Activated CD8-positive, alpha-beta T cell treated with anti-CD3 and anti-CD28 coated beads, Interleukin-2, amount 10 ng/mL, durations not matched to agents 7 days and 5 days (primary cell): ENCODE results near the gene MAPK6. TPM values are rescaled to one million over a fixed set of nuclear protein-coding genes. Genes with fewer than 3 reads are reported as not detected.

Experiments
- ATAC-seq: fragments of 150-1000 bp; cut with Tn5 transposase; one replicate; pipeline ENCODE4 v1.10.0; 2021; ENCODE audit warnings: moderate library complexity
- CTCF ChIA-PET: fragments of 350-600 bp; sonication (Branson Sonifier 250); formaldehyde crosslinking; loops from one replicate; lab custom pipeline; 2021; ENCODE audit warnings: antibody characterized with exemption; lab: Charles Lee
- POLR2A ChIA-PET: fragments of 350-600 bp; sonication (Branson Sonifier 250); formaldehyde crosslinking; loops from one replicate; lab custom pipeline; 2021; ENCODE audit warnings: antibody characterized with exemption; lab: Charles Lee
- DNase-seq: peaks from one replicate; pipeline ENCODE4 v3.0.0-alpha.2; 2020
- H3K27ac Mint-ChIP-seq: one replicate; pipeline ENCODE4 v1.8.0; 2021; ENCODE audit warnings: mild to moderate bottlenecking, mixed read lengths
- H3K27me3 Mint-ChIP-seq: one replicate; pipeline ENCODE4 v1.8.0; 2021; ENCODE audit warnings: low read depth, mixed read lengths
- H3K36me3 Mint-ChIP-seq: one replicate; pipeline ENCODE4 v1.8.0; 2021; ENCODE audit warnings: low read depth, mixed read lengths
- H3K4me1 Mint-ChIP-seq: one replicate; pipeline ENCODE4 v1.8.0; 2021; ENCODE audit warnings: low read depth, mixed read lengths
- H3K4me3 Mint-ChIP-seq: one replicate; pipeline ENCODE4 v1.8.0; 2021; ENCODE audit warnings: mild to moderate bottlenecking, mixed read lengths
- H3K9me3 Mint-ChIP-seq: one replicate; pipeline ENCODE4 v1.8.0; 2022; ENCODE audit warnings: mixed read lengths; ENCODE audit not compliant: insufficient read depth
- total RNA-seq, 2 experiments: library from RNA; stranded (reverse); gene quantifications; one replicate each; pipeline ENCODE4 v1.2.3, GENCODE V29; 2021

The MAPK6 gene
- total RNA-seq, 2 experiments from 2014 or later, result 26.5 to 31.8 TPM

DNA sequence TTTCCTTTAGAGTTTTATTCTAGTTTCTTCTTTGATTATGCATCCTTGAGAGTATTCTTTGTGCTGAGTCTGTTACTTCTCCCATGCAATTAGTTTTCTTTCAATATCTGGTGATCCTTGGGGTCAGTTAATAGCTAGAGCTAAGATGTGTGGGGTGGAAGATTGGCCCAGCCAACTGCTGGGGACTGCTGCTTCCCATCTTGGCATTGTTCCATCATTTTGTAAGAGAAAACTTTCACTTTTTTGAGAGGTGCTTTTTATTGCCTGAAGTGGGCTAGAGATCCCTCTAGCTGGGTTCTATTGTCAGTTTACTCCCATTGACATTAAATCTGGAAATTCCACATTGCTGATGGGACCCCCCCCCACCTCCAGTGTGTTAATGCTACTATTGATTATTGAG, 78.2 kb downstream of the MAPK6 start:
- CTCF ChIA-PET, result interaction anchor here (1.3 to 1.7 kb wide), 2 partner anchors 18 to 42 kb away, joined by 3 to 6 read pairs; no protein-coding TSS in a partner anchor
- Mint-ChIP-seq H3K27me3 (peaks cover 16% of the 10 kb centered on the region), H3K27ac (no peak overlapping the region), H3K9me3 (no peaks in the 10 kb centered on the region), H3K36me3 (no peaks in the 10 kb centered on the region), H3K4me1 (no peaks in the 10 kb centered on the region), H3K4me3 (no peak overlapping the region)
- no peak for ATAC-seq
- POLR2A ChIA-PET, result no interaction called here
- DNase-seq, result no peak

DNA sequence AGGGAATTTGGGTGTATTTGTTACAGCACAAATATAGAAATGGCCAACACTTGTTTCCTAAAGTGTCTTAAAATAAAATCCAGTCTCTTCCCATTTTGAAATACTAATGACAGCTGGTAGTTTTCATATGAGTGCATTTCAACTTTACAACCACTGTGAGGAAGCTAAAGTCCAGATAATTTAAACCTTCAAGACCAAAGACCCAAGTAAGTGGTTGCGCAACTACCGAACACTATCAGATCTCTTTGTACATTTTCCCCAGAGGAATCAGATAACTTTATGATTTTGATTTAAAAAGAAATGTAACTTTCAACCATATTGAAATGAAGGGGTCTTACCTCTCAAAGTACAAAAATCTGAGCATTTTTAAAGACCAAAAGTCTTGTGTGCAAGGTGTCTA, 79.3 kb downstream of the MAPK6 start:
- CTCF ChIA-PET, result interaction anchor here (1.3 to 1.7 kb wide), 2 partner anchors 20 to 41 kb away, joined by 3 to 6 read pairs; no protein-coding TSS in a partner anchor
- Mint-ChIP-seq H3K36me3 (no peaks in the 10 kb centered on the region), H3K4me1 (no peaks in the 10 kb centered on the region), H3K27me3 (peaks cover 17% of the 10 kb centered on the region), H3K9me3 (no peaks in the 10 kb centered on the region), H3K4me3 (no peak overlapping the region), H3K27ac (no peak overlapping the region)
- ATAC-seq (no peak), DNase-seq (no peak)
- POLR2A ChIA-PET, result no interaction called here

DNA sequence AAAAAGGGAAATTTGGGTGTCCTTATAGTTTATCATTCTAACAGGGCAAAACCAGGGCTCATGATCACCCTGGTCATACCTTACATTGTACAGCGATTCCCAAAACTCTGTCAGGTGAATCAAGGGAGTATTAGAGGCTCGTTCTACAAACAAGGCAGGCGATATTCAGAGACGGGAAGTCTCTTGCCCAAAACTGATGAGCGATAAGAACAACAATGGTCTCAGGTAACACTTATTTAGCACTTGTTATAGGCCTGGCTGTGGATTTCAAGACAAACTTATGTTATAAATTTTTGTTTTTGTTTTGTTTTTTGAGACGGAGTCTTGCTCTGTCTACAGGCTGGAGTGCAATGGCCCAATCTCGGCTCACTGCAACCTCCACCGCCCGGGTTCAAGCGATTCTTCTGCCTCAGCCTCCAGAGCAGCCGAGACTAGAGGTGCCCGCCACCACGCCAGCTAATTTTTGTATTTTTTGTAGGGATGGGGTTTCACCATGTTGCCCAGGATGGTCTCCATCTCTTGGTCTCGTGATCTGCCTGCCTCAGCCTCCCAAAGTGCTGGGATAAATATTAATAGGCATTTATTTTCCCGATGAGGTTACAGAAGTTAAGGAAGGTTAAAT, 80.7 kb downstream of the MAPK6 start:
- DNase-seq (no peak), ATAC-seq (no peak)
- peaks cover 7% of the 10 kb centered on the region for H3K4me1 Mint-ChIP-seq
- no peaks in the 10 kb centered on the region for H3K9me3 Mint-ChIP-seq
- H3K27me3 Mint-ChIP-seq, result peaks cover 12% of the 10 kb centered on the region
- CTCF ChIA-PET, result no interaction called here
- H3K27ac Mint-ChIP-seq, result no peak overlapping the region
- no peaks in the 10 kb centered on the region for H3K36me3 Mint-ChIP-seq
- POLR2A ChIA-PET, result no interaction called here
- no peak overlapping the region for H3K4me3 Mint-ChIP-seq

DNA sequence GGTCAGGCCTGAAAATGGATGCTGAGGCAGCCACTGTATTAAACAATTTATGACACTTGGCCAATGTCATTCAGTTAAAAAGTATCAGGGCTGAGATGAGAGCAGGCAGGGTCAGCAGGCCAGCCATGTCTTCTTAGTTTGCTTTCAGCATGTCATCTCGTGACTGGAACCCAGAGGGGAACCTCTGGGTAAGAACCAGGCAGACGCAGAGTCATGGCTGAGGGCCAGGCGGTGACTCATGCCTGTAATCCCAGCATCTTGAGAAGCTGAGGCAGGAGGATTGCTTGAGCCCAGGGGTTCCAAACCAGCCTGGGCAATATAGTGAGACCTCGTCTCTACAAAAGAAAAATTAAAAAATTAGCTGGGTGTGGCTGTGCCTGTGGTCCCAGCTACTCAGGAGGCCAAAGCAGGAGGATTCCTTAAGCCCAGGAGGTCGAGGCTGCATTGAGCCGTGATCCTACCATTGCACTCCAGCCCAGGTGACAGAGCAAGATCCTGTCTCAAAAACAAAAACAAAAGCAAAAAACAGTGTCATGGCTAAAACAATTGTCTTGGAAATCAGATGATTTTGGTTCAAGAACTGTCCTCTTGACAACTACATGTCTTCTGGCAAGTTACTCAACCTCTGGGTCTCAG, 81.9 kb downstream of the MAPK6 start:
- ATAC-seq (no peak), DNase-seq (no peak)
- Mint-ChIP-seq H3K4me3 (no peak overlapping the region), H3K27ac (no peak overlapping the region), H3K27me3 (peaks cover 12% of the 10 kb centered on the region), H3K36me3 (no peaks in the 10 kb centered on the region), H3K9me3 (no peaks in the 10 kb centered on the region), H3K4me1 (peaks cover 7% of the 10 kb centered on the region)
- ChIA-PET CTCF (no interaction called here), POLR2A (no interaction called here)

DNA sequence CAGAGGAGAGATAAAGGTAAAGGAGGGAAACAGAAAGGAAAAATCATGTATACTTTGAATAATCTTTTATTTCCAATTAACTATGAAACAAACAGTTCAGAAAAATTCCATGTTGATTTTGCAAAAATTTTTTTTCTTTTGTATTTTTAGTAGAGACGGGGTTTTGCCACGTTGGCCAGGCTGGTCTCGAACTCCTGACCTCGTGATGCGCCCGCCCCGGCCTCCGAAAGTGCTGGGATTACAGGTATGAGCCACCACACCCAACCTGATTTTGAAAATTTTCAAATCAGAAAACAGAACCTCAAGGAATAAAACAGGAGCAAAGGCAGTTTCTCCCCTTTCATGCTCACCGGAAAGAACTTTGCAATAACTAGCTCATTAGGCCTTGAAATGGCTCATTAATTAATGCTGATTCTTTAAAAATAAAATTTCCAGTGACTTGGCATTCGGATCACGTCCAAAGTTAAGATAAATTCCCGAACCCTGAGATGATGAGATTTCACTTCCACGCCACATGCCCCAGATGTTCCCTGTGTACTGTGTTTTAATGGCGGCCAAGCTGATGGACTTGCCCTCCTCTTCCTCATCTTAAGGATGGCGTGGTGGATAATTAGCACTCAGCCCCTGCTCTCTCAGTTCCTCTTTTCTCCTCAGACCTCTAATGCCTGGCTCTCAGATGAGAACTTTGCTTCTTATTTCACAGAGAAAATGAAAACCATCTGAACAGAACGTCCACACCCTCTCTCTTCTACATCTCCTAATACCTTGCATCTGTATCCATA, 82.7 kb downstream of the MAPK6 start:
- Mint-ChIP-seq H3K4me1 (peaks cover 7% of the 10 kb centered on the region), H3K27ac (no peak overlapping the region), H3K9me3 (no peaks in the 10 kb centered on the region), H3K27me3 (peaks cover 12% of the 10 kb centered on the region), H3K4me3 (no peak overlapping the region), H3K36me3 (no peaks in the 10 kb centered on the region)
- CTCF ChIA-PET, result no interaction called here
- DNase-seq (no peak), ATAC-seq (no peak)
- POLR2A ChIA-PET, result no interaction called here

DNA sequence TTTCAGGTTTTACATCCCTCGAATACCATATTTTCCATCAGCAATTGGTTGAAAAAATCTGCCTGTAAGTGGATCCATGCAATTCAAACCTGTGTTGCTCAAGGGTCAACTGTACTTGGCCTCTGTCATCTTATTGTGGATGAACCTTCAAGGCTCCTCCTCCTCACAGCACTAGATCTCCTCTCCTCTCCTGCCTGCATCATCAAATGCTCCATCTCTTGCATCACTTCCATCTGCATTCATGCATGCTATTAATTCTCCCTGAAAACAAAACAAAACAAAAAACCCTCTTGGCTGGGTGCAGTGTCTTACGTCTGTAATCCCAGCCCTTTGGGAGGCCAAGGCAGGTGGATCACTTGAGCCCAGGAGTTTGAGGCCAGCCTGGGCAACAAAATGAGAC, 83.4 kb downstream of the MAPK6 start:
- no peak overlapping the region for H3K4me3 Mint-ChIP-seq
- ChIA-PET POLR2A (no interaction called here), CTCF (interaction anchor here (1.8 kb wide), 1 partner anchor 22 kb away, joined by 4 read pairs; no protein-coding TSS in a partner anchor)
- DNase-seq (no peak), ATAC-seq (no peak)
- H3K4me1 Mint-ChIP-seq, result peaks cover 7% of the 10 kb centered on the region
- H3K36me3 Mint-ChIP-seq, result no peaks in the 10 kb centered on the region
- H3K27ac Mint-ChIP-seq, result no peak overlapping the region
- no peaks in the 10 kb centered on the region for H3K9me3 Mint-ChIP-seq
- H3K27me3 Mint-ChIP-seq, result peaks cover 8% of the 10 kb centered on the region

DNA sequence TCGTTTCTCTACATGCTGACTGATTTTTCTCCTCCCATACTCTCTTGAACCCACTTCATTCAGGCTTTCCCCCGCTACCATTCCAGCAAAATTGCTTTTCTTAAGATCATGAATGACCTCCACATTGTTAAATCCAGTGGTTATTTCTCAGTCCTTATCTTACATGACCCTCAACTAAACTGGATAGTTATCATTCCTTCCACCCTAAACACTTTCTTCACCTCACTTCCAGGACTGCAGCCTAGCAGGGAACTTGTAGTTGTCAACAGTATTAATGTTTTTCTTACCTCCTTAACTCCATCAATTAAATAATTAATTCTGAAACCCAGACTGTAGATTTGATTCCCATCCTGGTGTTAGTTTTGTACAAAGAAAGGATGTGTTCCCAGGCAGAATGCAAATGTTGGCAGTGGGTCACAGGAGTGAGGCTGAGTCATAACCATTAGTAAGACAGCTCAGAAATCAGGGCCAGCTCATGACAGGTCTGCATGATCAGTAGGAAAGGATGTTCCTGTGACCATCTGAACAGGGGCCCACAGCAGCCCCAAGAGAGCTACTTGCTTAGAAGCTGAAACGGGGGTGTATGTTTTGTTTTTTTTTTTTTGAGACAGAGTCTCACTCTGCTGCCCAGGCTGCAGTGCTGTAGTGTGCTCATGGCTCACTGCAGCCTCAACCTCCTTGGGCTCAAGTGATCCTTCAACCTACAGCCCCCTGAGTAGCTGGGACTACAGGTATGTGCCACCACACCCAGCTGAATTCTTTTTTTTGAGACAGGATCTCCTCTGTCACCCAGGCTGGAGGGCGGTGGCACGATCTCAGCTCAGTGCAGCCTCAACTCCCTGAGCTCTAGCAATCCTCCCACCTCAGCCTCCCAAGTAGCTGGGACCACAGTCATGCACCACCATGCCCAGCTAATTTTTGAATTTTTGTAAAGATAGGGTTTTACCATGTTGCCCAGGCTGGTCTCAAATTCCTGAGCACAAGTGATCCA, 84.5 kb downstream of the MAPK6 start:
- H3K9me3 Mint-ChIP-seq, result no peaks in the 10 kb centered on the region
- ChIA-PET POLR2A (interaction anchor here (1.0 kb wide), 1 partner anchor 132 kb away, joined by 4 read pairs; the partner anchor contains the start of gene LEO1), CTCF (interaction anchor here (1.1 to 1.8 kb wide), 3 partner anchors 23 to 105 kb away, joined by 3 to 6 read pairs (median 4); no protein-coding TSS in a partner anchor)
- H3K4me3 Mint-ChIP-seq, result no peak overlapping the region
- ATAC-seq (no peak), DNase-seq (no peak)
- peaks cover 7% of the 10 kb centered on the region for H3K4me1 Mint-ChIP-seq
- peaks cover 10% of the 10 kb centered on the region for H3K27me3 Mint-ChIP-seq
- H3K27ac Mint-ChIP-seq, result no peak overlapping the region
- no peaks in the 10 kb centered on the region for H3K36me3 Mint-ChIP-seq

DNA sequence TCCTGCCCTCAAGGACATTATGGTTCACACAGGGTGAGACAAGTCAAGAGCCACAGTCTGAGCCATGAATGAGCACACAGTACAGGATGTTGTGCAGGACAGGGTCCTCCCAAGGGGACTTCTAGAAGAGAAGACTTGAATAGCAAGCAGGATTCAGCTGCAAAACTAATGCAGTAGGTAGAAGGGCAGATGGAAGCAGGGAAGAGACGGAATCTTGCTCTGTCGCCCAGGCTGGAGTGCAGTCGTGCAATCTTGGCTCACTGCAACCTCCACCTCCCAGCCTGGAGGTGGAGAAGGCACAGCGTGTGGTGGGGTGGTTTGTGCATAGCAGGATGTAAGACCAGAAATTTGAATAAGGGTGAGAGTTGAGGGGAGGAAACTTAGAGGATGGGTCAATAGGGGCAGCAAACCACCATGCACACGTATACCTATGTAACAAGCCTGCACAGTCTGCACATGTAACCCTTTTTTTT, 85.5 kb downstream of the MAPK6 start:
- Mint-ChIP-seq H3K4me3 (no peak overlapping the region), H3K27ac (no peak overlapping the region), H3K4me1 (peaks cover 7% of the 10 kb centered on the region), H3K27me3 (peaks cover 16% of the 10 kb centered on the region), H3K36me3 (no peaks in the 10 kb centered on the region), H3K9me3 (no peaks in the 10 kb centered on the region)
- POLR2A ChIA-PET, result interaction anchor here (0.7 to 1.0 kb wide), 2 partner anchors 10 to 133 kb away, joined by 3 to 4 read pairs; partner anchors contain the start of gene LEO1
- ATAC-seq, result no peak
- CTCF ChIA-PET, result interaction anchor here (1.8 kb wide), 1 partner anchor 24 kb away, joined by 4 read pairs; no protein-coding TSS in a partner anchor
- DNase-seq, result no peak

DNA sequence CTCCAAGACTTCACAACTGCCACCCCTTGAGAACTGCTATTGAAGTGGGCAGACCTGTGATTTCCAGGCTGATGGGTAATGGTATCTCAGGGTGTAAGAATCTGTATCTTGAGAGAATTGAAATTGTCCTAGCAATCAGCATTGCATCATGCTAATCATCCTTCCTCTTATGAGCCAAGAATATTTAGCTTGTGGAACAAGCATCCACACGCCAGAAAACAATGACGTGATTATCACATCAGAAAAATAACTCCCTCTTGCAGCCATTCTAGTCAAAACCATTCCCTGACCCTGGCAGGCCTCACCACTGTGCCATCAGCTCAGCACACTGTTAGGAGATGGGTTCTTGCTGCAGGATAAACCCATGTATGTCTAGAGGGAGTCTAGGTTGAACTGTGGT, 86.8 kb downstream of the MAPK6 start:
- Mint-ChIP-seq H3K4me3 (no peak overlapping the region), H3K27me3 (peaks cover 27% of the 10 kb centered on the region), H3K36me3 (no peaks in the 10 kb centered on the region), H3K27ac (no peak overlapping the region), H3K9me3 (no peaks in the 10 kb centered on the region), H3K4me1 (peaks cover 7% of the 10 kb centered on the region)
- no peak for DNase-seq
- CTCF ChIA-PET, result interaction anchor here (1.5 kb wide), 1 partner anchor 27 kb away, joined by 6 read pairs; no protein-coding TSS in a partner anchor
- ATAC-seq, result no peak
- POLR2A ChIA-PET, result no interaction called here

DNA sequence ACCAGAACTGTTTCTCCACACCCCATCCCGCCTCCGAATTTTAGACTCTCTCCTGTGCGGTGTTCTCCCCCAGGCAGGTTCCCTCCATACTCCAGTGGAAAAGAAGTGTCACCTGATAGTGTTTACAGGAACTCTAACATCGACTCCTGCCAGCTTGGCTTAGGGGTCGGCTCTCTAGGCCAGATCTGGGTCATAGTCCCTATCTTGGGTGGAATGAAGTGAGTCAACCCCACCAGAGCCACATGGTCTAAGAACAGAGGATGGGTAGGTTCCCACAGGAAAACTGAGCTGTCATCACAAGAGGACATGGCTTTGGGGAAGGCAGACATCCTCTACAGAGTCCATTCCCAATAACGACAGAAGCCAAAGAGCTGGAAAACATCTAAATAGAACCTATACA, 87.6 kb downstream of the MAPK6 start:
- CTCF ChIA-PET, result interaction anchor here (1.0 to 1.5 kb wide), 2 partner anchors 28 to 102 kb away, joined by 3 to 6 read pairs; no protein-coding TSS in a partner anchor
- no peak for DNase-seq
- Mint-ChIP-seq H3K27ac (no peak overlapping the region), H3K36me3 (no peaks in the 10 kb centered on the region), H3K4me1 (peaks cover 7% of the 10 kb centered on the region), H3K27me3 (peaks cover 35% of the 10 kb centered on the region), H3K4me3 (no peak overlapping the region), H3K9me3 (no peaks in the 10 kb centered on the region)
- no peak for ATAC-seq
- POLR2A ChIA-PET, result no interaction called here

DNA sequence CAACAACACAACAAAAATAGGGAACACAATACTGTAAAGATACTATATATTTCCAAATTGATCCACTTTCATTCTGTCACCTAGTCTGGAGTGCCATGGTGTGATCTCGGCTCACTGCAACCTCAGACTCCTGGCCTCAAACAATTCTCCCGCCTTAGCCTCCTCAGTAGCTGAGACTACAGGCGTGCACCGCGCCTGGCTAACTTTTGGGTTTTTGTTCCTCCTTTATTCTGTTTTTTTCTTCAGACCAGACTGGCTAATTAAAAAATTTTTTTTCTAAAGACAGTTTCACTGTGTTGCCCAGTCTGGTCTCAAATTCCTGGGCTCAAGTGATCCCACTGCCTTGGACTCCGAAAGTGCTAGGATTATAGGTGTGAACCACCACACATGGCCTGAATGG, 88.2 kb downstream of the MAPK6 start:
- CTCF ChIA-PET, result interaction anchor here (1.0 to 1.5 kb wide), 2 partner anchors 28 to 101 kb away, joined by 3 to 6 read pairs; no protein-coding TSS in a partner anchor
- Mint-ChIP-seq H3K4me3 (no peak overlapping the region), H3K27me3 (peaks cover 31% of the 10 kb centered on the region), H3K27ac (no peak overlapping the region), H3K36me3 (no peaks in the 10 kb centered on the region), H3K4me1 (peaks cover 7% of the 10 kb centered on the region), H3K9me3 (no peaks in the 10 kb centered on the region)
- DNase-seq (no peak), ATAC-seq (no peak)
- POLR2A ChIA-PET, result no interaction called here
